Measurements from ENCODE around the gene CACNA2D2.

The CACNA2D2 gene

GRCh38 chr3:50358911-50359759 is 144.3 kb downstream of the CACNA2D2 start, which contains the start of gene TMEM115:
Gene TMEM115, minus strand, starts transcription at chr3:50359521. Its CDS starts 458 bp downstream, at chr3:50359063.
- peak; percentile 87 for DNase-seq

- DNase-seq = no peak
Observed at GRCh38 chr3:50358355-50358910, 145.0 kb downstream of the CACNA2D2 start.

- no peak for DNase-seq
Observed at GRCh38 chr3:50357481-50357880, 146.0 kb downstream of the CACNA2D2 start.

GRCh38 chr3:50356553-50356952 is 146.9 kb downstream of the CACNA2D2 start:
- no peak for DNase-seq

GRCh38 chr3:50355829-50356552 is 147.4 kb downstream of the CACNA2D2 start:
- no peak for DNase-seq

- DNase-seq = no peak
Observed at GRCh38 chr3:50354850-50355249, 148.6 kb downstream of the CACNA2D2 start.

- DNase-seq = no peak
Observed at GRCh38 chr3:50354186-50354764, 149.2 kb downstream of the CACNA2D2 start.

GRCh38 chr3:50353245-50354004 is 150.0 kb downstream of the CACNA2D2 start:
- no peak for DNase-seq

GRCh38 chr3:50352781-50353180 is 150.7 kb downstream of the CACNA2D2 start:
- no peak for DNase-seq

GRCh38 chr3:50351323-50351697 is 152.1 kb downstream of the CACNA2D2 start:
- no peak for DNase-seq

- peak; percentile 100 for DNase-seq
Observed at GRCh38 chr3:50350527-50351322, 152.7 kb downstream of the CACNA2D2 start, which contains the start of the genes CYB561D2 and NPRL2. Gene CYB561D2, plus strand, starts transcription at chr3:50350862. Its CDS starts 572 bp downstream, at chr3:50351434. Gene NPRL2, minus strand, starts transcription at chr3:50350775. Its CDS starts 123 bp downstream, at chr3:50350652.

GRCh38 chr3:50350213-50350526 is 153.3 kb downstream of the CACNA2D2 start:
- DNase-seq = no peak

GRCh38 chr3:50347187-50347813 is 156.1 kb downstream of the CACNA2D2 start:
- peak; percentile 79 for DNase-seq

- DNase-seq = peak; percentile 81
Observed at GRCh38 chr3:50345586-50346234, 157.7 kb downstream of the CACNA2D2 start, which contains the start of gene ZMYND10. Gene ZMYND10, minus strand, starts transcription at chr3:50345732. Its CDS starts 153 bp downstream, at chr3:50345579.

GRCh38 chr3:50345008-50345407 is 158.4 kb downstream of the CACNA2D2 start:
- no peak for DNase-seq

GRCh38 chr3:50342813-50343633 is 160.4 kb downstream of the CACNA2D2 start:
- DNase-seq = no peak

GRCh38 chr3:50341996-50342650 is 161.3 kb downstream of the CACNA2D2 start:
- no peak for DNase-seq

GRCh38 chr3:50341537-50341936 is 161.9 kb downstream of the CACNA2D2 start:
- DNase-seq = no peak

Data from activated T-cell treated with anti-CD3 and anti-CD28 coated beads, Interleukin-2, amount 50 U/mL, for 1 hour (primary cell).